ENCODE results near the gene CUEDC2.

Gene CUEDC2

GRCh38 chr10:102450374-102451104 lies 18.2 kb upstream of the CUEDC2 start:
- Histone ChIP-seq H4K20me1 (peaks cover 0 to 26% (median 2%) of the 10 kb centered on the region in 11 experiments; a peak in 9 of 22 replicates), H3K27ac (peak overlapping the region; percentile 70 to 95 (median 90)), H3K27me3 (no peaks in the 10 kb centered on the region)

GRCh38 chr10:102450124-102450373 lies 17.7 kb upstream of the CUEDC2 start:
- Histone ChIP-seq H3K27me3 (no peaks in the 10 kb centered on the region), H3K27ac (peak overlapping the region; percentile 70 to 95 (median 90)), H3K4me2 (peak overlapping the region; percentile 87 to 99 (median 95)), H3K36me3 (peaks cover 7 to 36% (median 25%) of the 10 kb centered on the region in 11 experiments; a peak in 18 of 22 replicates), H4K20me1 (peaks cover 0 to 31% (median 5%) of the 10 kb centered on the region in 11 experiments; a peak in 9 of 22 replicates), H3K4me1 (peaks cover 26 to 88% (median 47%) of the 10 kb centered on the region in 10 experiments), H3K4me3 (peak overlapping the region; percentile 81 to 98 (median 89)), H3K9ac (peak overlapping the region; percentile 84 to 95 (median 90)), H3K9me3 (replicated peaks in 1 of 11) (no peaks in the 10 kb centered on the region)
- TF ChIP-seq Cebpa-rat (IDR thresholded peaks at IDR 0.05): no peak

More at GRCh38 chr10:102450374-102451104, 18.2 kb upstream of the CUEDC2 start:
- no peak for TF ChIP-seq Cebpa-rat (IDR thresholded peaks at IDR 0.05)
- Histone ChIP-seq H3K4me3 (peak overlapping the region; percentile 81 to 98 (median 89)), H3K4me1 (peaks cover 26 to 88% (median 47%) of the 10 kb centered on the region in 10 experiments), H3K36me3 (peaks cover 9 to 41% (median 30%) of the 10 kb centered on the region in 11 experiments; a peak in 21 of 22 replicates), H3K9me3 (replicated peaks in 1 of 11) (no peaks in the 10 kb centered on the region), H3K4me2 (peak overlapping the region; percentile 87 to 99 (median 95)), H3K9ac (peak overlapping the region; percentile 84 to 95 (median 90))

GRCh38 chr10:102449321-102450123 lies 17.1 kb upstream of the CUEDC2 start:
- Histone ChIP-seq H4K20me1 (peaks cover 0 to 36% (median 5%) of the 10 kb centered on the region in 11 experiments; a peak in 9 of 22 replicates), H3K4me3 (peak overlapping the region; percentile 81 to 98 (median 89)), H3K4me2 (peak overlapping the region; percentile 87 to 99 (median 95)), H3K27ac (peak overlapping the region; percentile 70 to 95 (median 90)), H3K9me3 (replicated peaks in 1 of 11) (no peaks in the 10 kb centered on the region), H3K4me1 (peaks cover 26 to 88% (median 45%) of the 10 kb centered on the region in 10 experiments), H3K9ac (peak overlapping the region; percentile 84 to 95 (median 90)), H3K27me3 (no peaks in the 10 kb centered on the region), H3K36me3 (peaks cover 7 to 31% (median 21%) of the 10 kb centered on the region in 11 experiments; a peak in 14 of 22 replicates)
- no peak for TF ChIP-seq Cebpa-rat (IDR thresholded peaks at IDR 0.05)

- Histone ChIP-seq H3K36me3 (peaks cover 0 to 32% (median 0%) of the 10 kb centered on the region in 11 experiments; a peak in 7 of 22 replicates), H4K20me1 (peaks cover 0 to 83% (median 22%) of the 10 kb centered on the region in 11 experiments; a peak in 10 of 22 replicates), H3K4me1 (peaks cover 18 to 96% (median 28%) of the 10 kb centered on the region in 10 experiments), H3K4me3 (no peak overlapping the region), H3K4me2 (peak overlapping the region in 2 of 11 experiments; percentile 21 to 41; a peak in 4 of 22 replicates), H3K27me3 (no peaks in the 10 kb centered on the region), H3K9ac (no peak overlapping the region), H3K9me3 (replicated peaks in 1 of 11) (no peaks in the 10 kb centered on the region), H3K27ac (no peak overlapping the region)
- TF ChIP-seq Cebpa-rat (IDR thresholded peaks at IDR 0.05): no peak
Measured at GRCh38 chr10:102444851-102445250, 12.5 kb upstream of the CUEDC2 start.

GRCh38 chr10:102438374-102438773 lies 6.0 kb upstream of the CUEDC2 start:
- TF ChIP-seq Cebpa-rat (IDR thresholded peaks at IDR 0.05): no peak
- Histone ChIP-seq H3K9ac (peak overlapping the region in 7 of 11 experiments; percentile 8 to 91 (median 85); a peak in 14 of 22 replicates), H3K27ac (peak overlapping the region in 8 of 11 experiments; percentile 13 to 80 (median 29); a peak in 9 of 22 replicates), H3K36me3 (peaks cover 0 to 47% (median 0%) of the 10 kb centered on the region in 11 experiments; a peak in 8 of 22 replicates), H3K4me1 (peaks cover 54 to 86% (median 73%) of the 10 kb centered on the region in 10 experiments), H4K20me1 (peaks cover 0 to 77% (median 42%) of the 10 kb centered on the region in 11 experiments; a peak in 14 of 22 replicates), H3K4me2 (peak overlapping the region; percentile 35 to 100 (median 94); a peak in 21 of 22 replicates), H3K27me3 (peaks cover 0 to 26% (median 0%) of the 10 kb centered on the region in 11 experiments; a peak in 8 of 22 replicates), H3K4me3 (peak overlapping the region in 8 of 10 experiments; percentile 27 to 93 (median 79); a peak in 13 of 20 replicates), H3K9me3 (replicated peaks in 1 of 11) (no peaks in the 10 kb centered on the region)

GRCh38 chr10:102437515-102437914 lies 5.1 kb upstream of the CUEDC2 start:
- H3K27ac ChIP-seq: peak overlapping the region in 3 of 11 experiments; percentile 20 to 88 (median 80); a peak in 4 of 22 replicates
- peak overlapping the region in 8 of 10 experiments; percentile 62 to 93 (median 79); a peak in 15 of 20 replicates for H3K4me3 ChIP-seq
- H3K27me3 ChIP-seq: peaks cover 0 to 26% (median 0%) of the 10 kb centered on the region in 11 experiments; a peak in 8 of 22 replicates
- peaks cover 0 to 39% (median 0%) of the 10 kb centered on the region in 11 experiments; a peak in 8 of 22 replicates for H3K36me3 ChIP-seq
- no peak for TF ChIP-seq Cebpa-rat (IDR thresholded peaks at IDR 0.05)
- H4K20me1 ChIP-seq: peaks cover 0 to 69% (median 36%) of the 10 kb centered on the region in 11 experiments; a peak in 14 of 22 replicates
- H3K4me1 ChIP-seq: peaks cover 60 to 90% (median 80%) of the 10 kb centered on the region in 10 experiments
- H3K4me2 ChIP-seq: peak overlapping the region in 10 of 11 experiments; percentile 39 to 100 (median 94); a peak in 17 of 22 replicates
- H3K9ac ChIP-seq: peak overlapping the region in 7 of 11 experiments; percentile 5 to 91 (median 85); a peak in 10 of 22 replicates
- no peaks in the 10 kb centered on the region for H3K9me3 ChIP-seq (replicated peaks in 1 of 11)

GRCh38 chr10:102436312-102436711 lies 3.9 kb upstream of the CUEDC2 start:
- Histone ChIP-seq H3K27ac (peak overlapping the region in 10 of 11 experiments; percentile 26 to 93 (median 86); a peak in 18 of 22 replicates), H3K36me3 (peaks cover 0 to 29% (median 0%) of the 10 kb centered on the region in 11 experiments; a peak in 8 of 22 replicates), H3K27me3 (peaks cover 0 to 26% (median 0%) of the 10 kb centered on the region in 11 experiments; a peak in 8 of 22 replicates), H3K4me1 (peaks cover 64 to 91% (median 81%) of the 10 kb centered on the region in 10 experiments), H3K9me3 (replicated peaks in 1 of 11) (no peaks in the 10 kb centered on the region), H4K20me1 (peaks cover 0 to 57% (median 24%) of the 10 kb centered on the region in 11 experiments; a peak in 14 of 22 replicates), H3K9ac (peak overlapping the region; percentile 67 to 91 (median 85); a peak in 20 of 22 replicates), H3K4me3 (peak overlapping the region; percentile 50 to 93 (median 72)), H3K4me2 (peak overlapping the region; percentile 88 to 100 (median 95))
- TF ChIP-seq Cebpa-rat (IDR thresholded peaks at IDR 0.05): no peak

Data from BLaER1 treated with 17β-estradiol and CSF1 and Interleukin-3, amounts not matched to agents 10 nM and 100 nM (cell line).